GM23338 (cell line): Measurements from ENCODE around the gene PAPOLB. TPM values are rescaled to one million over a fixed set of nuclear protein-coding genes. Genes with fewer than 3 reads are reported as not detected.

Experiments used
- ATAC-seq: fragments of 200-7000 bp; cut with Tn5 transposase; 3 replicates; pipeline ENCODE4 v1.9.1; 2020
- DNase-seq: peaks from one replicate; pipeline ENCODE4 v3.0.0-alpha.2; 2015; ENCODE audit warnings: low spot score
- H2AFZ ChIP-seq: fragments of 200-600 bp; sonication (generic); 2 replicates; pipeline ENCODE4 v1.8.0; 2016; ENCODE audit warnings: antibody characterized with exemption, mild to moderate bottlenecking, moderate library complexity
- H3F3A ChIP-seq: fragments of 200-600 bp; sonication (generic); replicated peaks from 2 replicates; pipeline ENCODE4 v1.8.0; 2017; ENCODE audit warnings: antibody characterized with exemption, mixed run types, low read depth
- H3K27ac ChIP-seq: fragments of 200-600 bp; sonication (generic); 2 replicates; pipeline ENCODE4 v1.6.1; 2016; ENCODE audit warnings: low read depth
- H3K27me3 ChIP-seq: fragments of 200-600 bp; sonication (generic); 2 replicates; pipeline ENCODE4 v1.8.0; 2016; ENCODE audit warnings: mild to moderate bottlenecking, mixed run types, moderate library complexity; ENCODE audit not compliant: insufficient read depth
- H3K36me3 ChIP-seq: fragments of 200-600 bp; sonication (generic); 2 replicates; pipeline ENCODE4 v1.8.0; 2016; ENCODE audit warnings: mild to moderate bottlenecking; ENCODE audit not compliant: insufficient read depth
- H3K4me1 ChIP-seq: fragments of 200-600 bp; sonication (generic); 2 replicates; pipeline ENCODE4 v1.8.0; 2016; ENCODE audit warnings: mild to moderate bottlenecking, moderate library complexity; ENCODE audit not compliant: insufficient read depth
- H3K4me2 ChIP-seq: fragments of 200-600 bp; sonication (generic); 2 replicates; pipeline ENCODE4 v1.7.1; 2017; ENCODE audit warnings: mixed run types
- H3K4me3 ChIP-seq: fragments of 200-600 bp; sonication (generic); 2 replicates; pipeline ENCODE4 v1.6.1; 2016; ENCODE audit warnings: mixed run types
- H3K79me2 ChIP-seq: fragments of 200-600 bp; sonication (generic); replicated peaks from 2 replicates; pipeline ENCODE4 v1.8.0; 2017; ENCODE audit warnings: mild to moderate bottlenecking; ENCODE audit not compliant: insufficient read depth
- H3K9me2 ChIP-seq: fragments of 200-600 bp; sonication (generic); 2 replicates; pipeline ENCODE4 v1.8.0; 2017; ENCODE audit not compliant: insufficient read depth
- H4K20me1 ChIP-seq: fragments of 200-600 bp; sonication (generic); replicated peaks from 2 replicates; pipeline ENCODE4 v1.8.0; 2017; ENCODE audit warnings: mild to moderate bottlenecking; ENCODE audit not compliant: insufficient read depth
- H3K27ac Mint-ChIP-seq: 2 replicates; pipeline ENCODE4 v1.8.0; 2020; ENCODE audit warnings: inconsistent platforms, mild to moderate bottlenecking, moderate library complexity, mixed read lengths
- H3K27me3 Mint-ChIP-seq: 3 replicates; pipeline ENCODE4 v1.8.0; 2022; ENCODE audit warnings: low read depth, mild to moderate bottlenecking, moderate library complexity, mixed read lengths, inconsistent platforms; ENCODE audit not compliant: insufficient read depth, poor library complexity
- H3K36me3 Mint-ChIP-seq: 3 replicates; pipeline ENCODE4 v1.8.0; 2021; ENCODE audit warnings: low read depth, mild to moderate bottlenecking, inconsistent platforms, moderate library complexity, mixed read lengths
- H3K4me1 Mint-ChIP-seq: 3 replicates; pipeline ENCODE4 v1.8.0; 2020; ENCODE audit warnings: mild to moderate bottlenecking, inconsistent platforms, mixed read lengths
- H3K4me3 Mint-ChIP-seq: 3 replicates; pipeline ENCODE4 v1.8.0; 2021; ENCODE audit warnings: moderate library complexity, mild to moderate bottlenecking, inconsistent platforms, mixed read lengths
- H3K9me3 Mint-ChIP-seq: 3 replicates; pipeline ENCODE4 v1.8.0; 2020; ENCODE audit warnings: moderate library complexity, mild to moderate bottlenecking, inconsistent platforms, mixed read lengths
- CREB1 ChIP-seq: fragments of 250-450 bp; sonication (Bioruptor Pico); IDR thresholded peaks from 2 replicates; pipeline ENCODE4 v1.5.0; 2020; ENCODE audit warnings: low read depth, mild to moderate bottlenecking, moderate library complexity
- CTCF ChIP-seq, 2 experiments: fragments of 200-600 bp in 1 of 2; sonication (generic) in 1 of 2; conservative IDR thresholded peaks; 2 replicates each; pipeline versions ENCODE4 v1.5.1 to v1.6.1; 2016 to 2017; ENCODE audit warnings: antibody characterized with exemption in 2 of 2, low read depth in 2 of 2, mild to moderate bottlenecking in 2 of 2, moderate library complexity in 1 of 2
- ETS1 ChIP-seq: IDR thresholded peaks from 2 replicates; pipeline ENCODE4 v1.6.1; 2016; ENCODE audit warnings: antibody characterized with exemption
- EZH2 ChIP-seq: fragments of 200-600 bp; sonication (generic); IDR thresholded peaks from one replicate; pipeline ENCODE4 v1.8.0; 2017; ENCODE audit warnings: antibody characterized with exemption, mild to moderate bottlenecking, low read depth; ENCODE audit not compliant: unreplicated experiment
- EZH2phosphoT487 ChIP-seq: fragments of 200-600 bp; sonication (generic); IDR thresholded peaks from one replicate; pipeline ENCODE4 v1.8.1; 2018; ENCODE audit warnings: antibody characterized with exemption; ENCODE audit not compliant: unreplicated experiment
- JUNB ChIP-seq: IDR thresholded peaks from one replicate; pipeline ENCODE4 v1.6.1; 2016; ENCODE audit warnings: antibody characterized with exemption; ENCODE audit not compliant: unreplicated experiment
- NANOG ChIP-seq: IDR thresholded peaks from 2 replicates; pipeline ENCODE4 v1.6.1; 2016; ENCODE audit warnings: antibody characterized with exemption, borderline replicate concordance
- POLR2AphosphoS5 ChIP-seq: IDR thresholded peaks from 2 replicates; pipeline ENCODE4 v1.6.1; 2016; ENCODE audit warnings: antibody characterized with exemption, low read depth
- REST ChIP-seq: IDR thresholded peaks from one replicate; pipeline ENCODE4 v1.6.1; 2018; ENCODE audit warnings: antibody characterized with exemption; ENCODE audit not compliant: unreplicated experiment
- STAT1 ChIP-seq: IDR thresholded peaks from one replicate; pipeline ENCODE4 v1.6.1; 2016; ENCODE audit warnings: antibody characterized with exemption; ENCODE audit not compliant: unreplicated experiment
- ZNF114 ChIP-seq: fragments of 250-450 bp; sonication (Bioruptor Pico); IDR thresholded peaks from 2 replicates; pipeline ENCODE4 v1.5.0; 2020; ENCODE audit warnings: mild to moderate bottlenecking, moderate library complexity
- ZNF331 ChIP-seq: fragments of 250-450 bp; sonication (Bioruptor Pico); IDR thresholded peaks from 2 replicates; pipeline ENCODE4 v1.5.0; 2020; ENCODE audit warnings: low read depth, mild to moderate bottlenecking, moderate library complexity
- polyA plus RNA-seq: library from polyadenylated mRNA; unstranded; fragments of >200 nt; fragmentation: Nextera tagmentation; extraction: Ambion mirVana; gene quantifications from 2 replicates; pipeline ENCODE4 v1.2.1, GENCODE V29; 2016
- total RNA-seq: library from RNA; depleted of rRNA; stranded (reverse); fragments of >200 nt; shearing (Covaris generic); gene quantifications from 2 replicates; pipeline ENCODE4 v1.2.3, GENCODE V29; 2014
- TF ChIP-seq, protein P1 (sequence below): fragments of 250-450 bp; sonication (Bioruptor Pico); IDR thresholded peaks from 2 replicates; pipeline ENCODE4 v1.5.0; 2020; ENCODE audit warnings: mild to moderate bottlenecking, moderate library complexity

PAPOLB gene
- total and polyA plus RNA-seq, 2 experiments from 2014 or later: 0.08 to 0.42 TPM

GRCh38 chr7:4835398-4836205, 26.2 kb downstream of the PAPOLB start:
- no peak overlapping the region for H3K4me2 ChIP-seq
- Mint-ChIP-seq H3K27ac (no peak overlapping the region), H3K9me3 (no peaks in the 10 kb centered on the region), H3K36me3 (no peaks in the 10 kb centered on the region), H3K4me3 (no peak overlapping the region), H3K4me1 (peaks cover 6% of the 10 kb centered on the region), H3K27me3 (peaks cover 13% of the 10 kb centered on the region)
- H3K79me2 ChIP-seq: no peaks in the 10 kb centered on the region
- no peaks in the 10 kb centered on the region for H3F3A ChIP-seq
- H3K27me3 ChIP-seq: no peaks in the 10 kb centered on the region
- TF ChIP-seq EZH2phosphoT487 (no peak), CREB1 (CRISPR knock-in tag) (no peak), JUNB (no peak), ZNF331 (CRISPR knock-in tag) (no peak), POLR2AphosphoS5 (no peak), EZH2 (no peak), REST (no peak), ZNF114 (CRISPR knock-in tag) (no peak), CTCF (conservative IDR thresholded peaks at IDR 0.05; ENCODE audit: low read depth in 2 of 2) (no peak), NANOG (no peak), STAT1 (no peak), ETS1 (no peak)
- TF ChIP-seq, protein P1, sequence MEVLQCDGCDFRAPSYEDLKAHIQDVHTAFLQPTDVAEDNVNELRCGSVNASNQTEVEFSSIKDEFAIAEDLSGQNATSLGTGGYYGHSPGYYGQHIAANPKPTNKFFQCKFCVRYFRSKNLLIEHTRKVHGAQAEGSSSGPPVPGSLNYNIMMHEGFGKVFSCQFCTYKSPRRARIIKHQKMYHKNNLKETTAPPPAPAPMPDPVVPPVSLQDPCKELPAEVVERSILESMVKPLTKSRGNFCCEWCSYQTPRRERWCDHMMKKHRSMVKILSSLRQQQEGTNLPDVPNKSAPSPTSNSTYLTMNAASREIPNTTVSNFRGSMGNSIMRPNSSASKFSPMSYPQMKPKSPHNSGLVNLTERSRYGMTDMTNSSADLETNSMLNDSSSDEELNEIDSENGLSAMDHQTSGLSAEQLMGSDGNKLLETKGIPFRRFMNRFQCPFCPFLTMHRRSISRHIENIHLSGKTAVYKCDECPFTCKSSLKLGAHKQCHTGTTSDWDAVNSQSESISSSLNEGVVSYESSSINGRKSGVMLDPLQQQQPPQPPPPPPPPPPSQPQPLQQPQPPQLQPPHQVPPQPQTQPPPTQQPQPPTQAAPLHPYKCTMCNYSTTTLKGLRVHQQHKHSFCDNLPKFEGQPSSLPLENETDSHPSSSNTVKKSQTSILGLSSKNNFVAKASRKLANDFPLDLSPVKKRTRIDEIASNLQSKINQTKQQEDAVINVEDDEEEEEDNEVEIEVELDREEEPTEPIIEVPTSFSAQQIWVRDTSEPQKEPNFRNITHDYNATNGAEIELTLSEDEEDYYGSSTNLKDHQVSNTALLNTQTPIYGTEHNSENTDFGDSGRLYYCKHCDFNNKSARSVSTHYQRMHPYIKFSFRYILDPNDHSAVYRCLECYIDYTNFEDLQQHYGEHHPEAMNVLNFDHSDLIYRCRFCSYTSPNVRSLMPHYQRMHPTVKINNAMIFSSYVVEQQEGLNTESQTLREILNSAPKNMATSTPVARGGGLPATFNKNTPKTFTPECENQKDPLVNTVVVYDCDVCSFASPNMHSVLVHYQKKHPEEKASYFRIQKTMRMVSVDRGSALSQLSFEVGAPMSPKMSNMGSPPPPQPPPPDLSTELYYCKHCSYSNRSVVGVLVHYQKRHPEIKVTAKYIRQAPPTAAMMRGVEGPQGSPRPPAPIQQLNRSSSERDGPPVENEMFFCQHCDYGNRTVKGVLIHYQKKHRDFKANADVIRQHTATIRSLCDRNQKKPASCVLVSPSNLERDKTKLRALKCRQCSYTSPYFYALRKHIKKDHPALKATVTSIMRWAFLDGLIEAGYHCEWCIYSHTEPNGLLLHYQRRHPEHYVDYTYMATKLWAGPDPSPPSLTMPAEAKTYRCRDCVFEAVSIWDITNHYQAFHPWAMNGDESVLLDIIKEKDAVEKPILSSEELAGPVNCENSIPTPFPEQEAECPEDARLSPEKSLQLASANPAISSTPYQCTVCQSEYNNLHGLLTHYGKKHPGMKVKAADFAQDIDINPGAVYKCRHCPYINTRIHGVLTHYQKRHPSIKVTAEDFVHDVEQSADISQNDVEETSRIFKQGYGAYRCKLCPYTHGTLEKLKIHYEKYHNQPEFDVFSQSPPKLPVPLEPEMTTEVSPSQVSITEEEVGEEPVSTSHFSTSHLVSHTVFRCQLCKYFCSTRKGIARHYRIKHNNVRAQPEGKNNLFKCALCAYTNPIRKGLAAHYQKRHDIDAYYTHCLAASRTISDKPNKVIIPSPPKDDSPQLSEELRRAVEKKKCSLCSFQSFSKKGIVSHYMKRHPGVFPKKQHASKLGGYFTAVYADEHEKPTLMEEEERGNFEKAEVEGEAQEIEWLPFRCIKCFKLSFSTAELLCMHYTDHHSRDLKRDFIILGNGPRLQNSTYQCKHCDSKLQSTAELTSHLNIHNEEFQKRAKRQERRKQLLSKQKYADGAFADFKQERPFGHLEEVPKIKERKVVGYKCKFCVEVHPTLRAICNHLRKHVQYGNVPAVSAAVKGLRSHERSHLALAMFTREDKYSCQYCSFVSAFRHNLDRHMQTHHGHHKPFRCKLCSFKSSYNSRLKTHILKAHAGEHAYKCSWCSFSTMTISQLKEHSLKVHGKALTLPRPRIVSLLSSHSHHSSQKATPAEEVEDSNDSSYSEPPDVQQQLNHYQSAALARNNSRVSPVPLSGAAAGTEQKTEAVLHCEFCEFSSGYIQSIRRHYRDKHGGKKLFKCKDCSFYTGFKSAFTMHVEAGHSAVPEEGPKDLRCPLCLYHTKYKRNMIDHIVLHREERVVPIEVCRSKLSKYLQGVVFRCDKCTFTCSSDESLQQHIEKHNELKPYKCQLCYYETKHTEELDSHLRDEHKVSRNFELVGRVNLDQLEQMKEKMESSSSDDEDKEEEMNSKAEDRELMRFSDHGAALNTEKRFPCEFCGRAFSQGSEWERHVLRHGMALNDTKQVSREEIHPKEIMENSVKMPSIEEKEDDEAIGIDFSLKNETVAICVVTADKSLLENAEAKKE (CRISPR knock-in tag): no peak
- no peak overlapping the region for H3K4me3 ChIP-seq
- H2AFZ ChIP-seq: no peak overlapping the region
- H3K9me2 ChIP-seq: no peaks in the 10 kb centered on the region
- no peaks in the 10 kb centered on the region for H3K36me3 ChIP-seq
- DNase-seq: no peak
- no peak for ATAC-seq
- H3K27ac ChIP-seq: no peak overlapping the region
- no peaks in the 10 kb centered on the region for H3K4me1 ChIP-seq
- no peaks in the 10 kb centered on the region for H4K20me1 ChIP-seq
